ENCODE measurements around the gene ARL8A. TPM values are rescaled to one million over a fixed set of nuclear protein-coding genes. Genes with fewer than 3 reads are reported as not detected.

ARL8A gene
- polyA plus RNA-seq, 5 donors, result 36.5 to 47.3 (median 43.8) TPM

DNA sequence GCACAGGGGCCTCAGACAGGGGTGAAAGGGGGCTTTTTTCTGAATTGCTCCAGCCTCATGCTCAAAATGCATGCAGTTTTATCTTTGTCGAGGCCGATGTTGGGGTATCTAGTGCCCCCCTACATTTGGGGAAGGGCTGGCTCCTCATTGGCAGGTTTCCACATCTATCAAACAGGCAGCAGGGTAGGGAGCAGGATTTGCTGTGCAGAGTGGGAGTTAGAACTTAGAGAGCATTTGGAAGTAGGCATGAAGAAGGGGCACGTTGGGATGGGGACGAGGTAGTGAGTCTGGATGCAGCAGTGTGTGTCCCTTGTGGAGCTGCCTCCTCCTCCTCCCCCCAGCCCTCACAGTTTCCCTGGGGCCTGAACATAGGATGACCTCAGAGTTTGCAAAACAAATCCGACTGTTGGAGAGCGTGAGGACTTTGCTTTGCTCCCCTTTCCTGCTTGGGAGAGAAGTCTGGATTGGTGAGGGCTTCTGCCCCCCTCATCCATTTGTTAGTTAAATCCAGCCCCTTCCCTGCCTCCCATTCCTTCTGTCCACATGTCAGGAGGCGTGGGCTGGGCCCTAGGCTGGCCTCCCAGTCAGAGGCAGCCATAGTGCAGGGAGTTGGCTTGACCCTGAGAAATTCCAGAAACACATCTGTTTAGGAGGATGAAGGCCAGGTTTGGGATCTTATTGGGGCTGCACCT, 58.7 kb downstream of the ARL8A start:
- peak in 1 of 2 donors; percentile 24 for DNase-seq

GRCh38 chr1:202084791-202085681, 59.5 kb downstream of the ARL8A start:
- peak; percentile 51 to 55 for DNase-seq

Other genes with a start within 250 kb of the ARL8A start
- gene LMOD1, start 198.2 kb downstream of the ARL8A start, polyA plus RNA-seq (ENCODE audit: insufficient read depth in 1 of 5, insufficient read length in 5 of 5, low replicate concordance in 1 of 5), result 1 to 10 TPM; 3.5 to 8.2 (median 5.1) TPM
- gene TIMM17A, start 189.2 kb downstream of the ARL8A start, polyA plus RNA-seq (ENCODE audit: insufficient read depth in 1 of 5, insufficient read length in 5 of 5, low replicate concordance in 1 of 5), result 10 to 100 TPM; 46.5 to 54.9 (median 51.1) TPM
- 10 to 100 TPM; 54.7 to 66.3 (median 59.5) TPM for gene RNPEP, start 162.1 kb downstream of the ARL8A start, polyA plus RNA-seq (ENCODE audit: insufficient read depth in 1 of 5, insufficient read length in 5 of 5, low replicate concordance in 1 of 5)
- 10 to 100 TPM; 54.6 to 93.2 (median 63.4) TPM for gene ELF3, start 134.2 kb downstream of the ARL8A start, polyA plus RNA-seq (ENCODE audit: insufficient read depth in 1 of 5, insufficient read length in 5 of 5, low replicate concordance in 1 of 5)
- gene GPR37L1, start 21.8 kb downstream of the ARL8A start, polyA plus RNA-seq (ENCODE audit: insufficient read depth in 1 of 5, insufficient read length in 5 of 5, low replicate concordance in 1 of 5), result under 1 TPM; 0.06 to 0.12 (median 0.07) TPM
- gene PTPN7, start 15.9 kb upstream of the ARL8A start, polyA plus RNA-seq (ENCODE audit: insufficient read depth in 1 of 5, insufficient read length in 5 of 5, low replicate concordance in 1 of 5), result 1 to 10 TPM; 1.2 to 1.5 (median 1.4) TPM
- 1 to 10 TPM in 3 of 5 donors, under 1 TPM in 2; 0.61 to 1.7 (median 1.2) TPM for gene LGR6, start 49.1 kb upstream of the ARL8A start, polyA plus RNA-seq (ENCODE audit: insufficient read depth in 1 of 5, insufficient read length in 5 of 5, low replicate concordance in 1 of 5)
- 10 to 100 TPM; 23.1 to 44.5 (median 33.1) TPM for gene UBE2T, start 197.2 kb upstream of the ARL8A start, polyA plus RNA-seq (ENCODE audit: insufficient read depth in 1 of 5, insufficient read length in 5 of 5, low replicate concordance in 1 of 5)
- 10 to 100 TPM; 16.2 to 35.8 (median 32.4) TPM for gene PPP1R12B, start 204.0 kb upstream of the ARL8A start, polyA plus RNA-seq (ENCODE audit: insufficient read depth in 1 of 5, insufficient read length in 5 of 5, low replicate concordance in 1 of 5)